GM12892 (cell line): ENCODE results near the gene SERINC5.
"Not testable (repeated sequence)": the region's sequence is repeated elsewhere in the genome, so short reads cannot be mapped to it uniquely, and the experiment has no call there.

Experiments used
- DNase-seq: peaks from one replicate; pipeline ENCODE4 v3.0.0; 2011; ENCODE audit not compliant: insufficient read length
- FAIRE-seq: peaks from 2 replicates; lab custom pipeline; 2011; peaks lifted over from hg19 to GRCh38; lab: Jason Lieb, UNC
- POLR2A ChIP-seq: IDR thresholded peaks from 2 replicates; pipeline ENCODE4 v1.6.1; 2011; ENCODE audit warnings: low read depth, low read length, control low read depth
- POLR2AphosphoS5 ChIP-seq: IDR thresholded peaks from 2 replicates; pipeline ENCODE4 v1.6.1; 2011; ENCODE audit warnings: low read depth, low read length, control low read depth
- TAF1 ChIP-seq: IDR thresholded peaks from 2 replicates; pipeline ENCODE4 v1.6.1; 2011; ENCODE audit warnings: low read depth, mild to moderate bottlenecking, control low read depth, low read length, borderline replicate concordance

The SERINC5 gene

DNA sequence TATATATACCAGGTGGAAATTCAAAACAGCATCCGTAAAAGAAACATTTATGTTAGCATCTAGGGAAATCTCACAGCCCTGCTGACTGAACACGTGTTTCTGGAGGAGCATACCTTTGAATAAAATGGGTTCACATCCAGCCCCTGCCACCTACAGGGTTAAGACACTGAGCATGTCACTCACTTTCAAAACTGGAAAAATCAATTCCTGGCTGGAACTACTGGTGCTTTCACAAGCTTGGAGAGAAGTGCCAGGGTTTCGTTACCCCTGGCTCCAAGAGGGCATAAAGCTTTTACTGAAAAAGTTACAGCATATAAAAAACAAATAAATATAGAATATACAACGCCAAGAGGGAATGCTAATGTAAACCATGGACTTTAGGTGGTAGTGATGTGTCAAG is 48.0 kb downstream of the SERINC5 start:
- TF ChIP-seq POLR2A (no peak), TAF1 (no peak), POLR2AphosphoS5 (no peak)
- DNase-seq (no peak), FAIRE-seq (no peak)

GRCh38 chr5:80206282-80206681 is 49.6 kb downstream of the SERINC5 start:
- no peak for TF ChIP-seq TAF1
- TF ChIP-seq POLR2A, result no peak
- no peak for TF ChIP-seq POLR2AphosphoS5
- DNase-seq, result no peak
- no peak for FAIRE-seq

DNA sequence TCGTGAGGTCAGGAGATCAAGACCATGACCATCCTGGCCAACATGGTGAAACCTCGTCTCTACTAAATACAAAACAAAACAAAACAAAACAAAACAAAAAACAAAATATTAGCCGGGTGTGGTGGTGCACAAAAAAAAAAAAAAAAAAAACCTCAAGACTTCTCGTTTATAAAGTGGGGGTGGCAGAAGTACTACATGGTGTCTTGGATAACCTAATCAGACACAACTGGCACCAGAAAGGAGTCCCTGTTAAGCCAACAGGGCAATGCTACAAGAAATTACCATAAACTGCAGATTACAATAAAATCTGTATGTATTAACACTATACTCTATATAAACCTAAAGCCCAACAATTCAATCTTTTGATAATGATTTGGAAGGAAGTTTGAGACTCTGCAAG is 50.0 kb downstream of the SERINC5 start:
- FAIRE-seq (no peak), DNase-seq (no peak)
- no peak for TF ChIP-seq TAF1
- TF ChIP-seq POLR2A, result no peak
- TF ChIP-seq POLR2AphosphoS5, result no peak

DNA sequence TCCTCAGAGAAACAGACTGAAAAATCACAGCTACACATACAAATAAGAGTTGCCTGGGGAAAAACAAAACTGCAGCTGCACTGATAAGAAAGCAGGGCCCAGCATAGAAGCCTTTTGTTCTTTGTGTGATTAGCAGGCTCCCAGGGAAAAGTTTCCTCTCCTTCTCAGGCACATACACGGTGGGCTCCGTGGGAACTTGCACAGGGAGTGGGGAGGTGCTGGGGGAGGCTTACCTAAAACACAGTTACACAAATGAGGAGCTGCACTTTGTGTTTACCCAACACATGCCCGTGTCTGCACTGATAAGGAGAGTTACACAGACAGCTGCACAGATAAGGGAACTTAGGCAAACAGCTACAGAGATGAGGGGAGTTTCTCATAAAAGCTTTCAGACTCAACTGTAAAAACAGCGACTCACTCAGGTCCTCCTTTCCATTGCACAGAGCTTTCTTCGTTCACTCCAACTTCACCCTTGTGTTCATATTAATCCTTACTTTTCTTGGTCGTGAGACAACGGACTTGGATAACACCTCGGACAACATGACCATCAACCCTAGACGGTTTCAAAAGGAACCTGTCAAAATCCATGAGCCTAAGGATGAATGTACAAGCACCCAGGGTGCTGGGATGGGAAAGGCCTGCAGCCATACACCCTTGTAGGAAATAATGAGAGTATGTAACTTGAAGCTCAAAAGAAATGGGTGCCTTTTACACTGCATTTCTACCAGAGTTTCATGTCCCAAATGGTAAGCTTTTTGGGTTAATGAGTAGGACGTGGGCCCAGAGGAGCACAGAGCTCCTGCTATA is 50.8 kb downstream of the SERINC5 start:
- DNase-seq (no peak), FAIRE-seq (no peak)
- TF ChIP-seq POLR2A, result no peak
- no peak for TF ChIP-seq TAF1
- no peak for TF ChIP-seq POLR2AphosphoS5

- DNase-seq, FAIRE-seq: not testable (repeated sequence)
These were observed 54.1 kb downstream of the SERINC5 start for GRCh38 chr5:80201763-80202162.

DNA sequence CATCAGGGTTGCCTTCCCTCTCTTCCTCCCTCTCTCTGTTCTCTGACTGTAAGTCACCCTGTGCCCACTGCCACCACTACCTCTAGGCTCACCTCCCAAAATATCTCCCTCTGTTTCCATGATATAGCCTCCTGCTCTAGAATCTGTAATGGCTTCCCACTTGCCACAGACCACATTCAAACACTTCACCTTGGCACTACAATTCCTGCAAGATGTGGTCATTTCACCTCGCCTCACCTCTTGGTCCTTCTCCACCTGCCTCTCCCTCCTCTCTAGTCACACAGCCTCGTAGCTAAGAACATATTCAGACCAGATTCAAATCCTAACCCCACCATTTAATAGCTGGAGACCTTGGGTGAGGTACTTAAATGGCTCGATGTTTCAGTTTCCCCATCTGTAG is 56.9 kb downstream of the SERINC5 start:
- no peak for DNase-seq
- no peak for TF ChIP-seq TAF1
- TF ChIP-seq POLR2AphosphoS5, result no peak
- TF ChIP-seq POLR2A, result no peak
- FAIRE-seq, result no peak

DNA sequence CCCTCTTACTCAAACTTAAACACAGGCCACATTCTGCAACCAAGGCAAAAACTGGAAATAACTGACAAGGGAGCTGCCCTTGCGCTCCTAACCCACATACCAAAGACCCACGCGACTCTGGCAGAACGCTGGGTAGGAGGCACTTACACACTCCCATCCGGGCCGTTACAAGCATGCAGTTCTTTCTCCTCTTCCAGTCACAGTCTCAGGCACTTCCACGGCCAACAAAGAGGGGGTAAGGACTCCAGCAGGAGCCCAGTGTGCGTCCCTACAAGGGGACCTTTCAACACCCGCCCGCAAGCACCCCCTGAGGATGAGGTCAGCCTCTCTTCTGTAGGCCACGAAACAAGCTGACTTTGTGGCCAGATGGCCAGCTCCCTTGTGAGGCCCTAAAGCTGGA is 57.4 kb downstream of the SERINC5 start:
- DNase-seq (no peak), FAIRE-seq (no peak)
- TF ChIP-seq TAF1 (no peak), POLR2AphosphoS5 (no peak), POLR2A (no peak)

DNA sequence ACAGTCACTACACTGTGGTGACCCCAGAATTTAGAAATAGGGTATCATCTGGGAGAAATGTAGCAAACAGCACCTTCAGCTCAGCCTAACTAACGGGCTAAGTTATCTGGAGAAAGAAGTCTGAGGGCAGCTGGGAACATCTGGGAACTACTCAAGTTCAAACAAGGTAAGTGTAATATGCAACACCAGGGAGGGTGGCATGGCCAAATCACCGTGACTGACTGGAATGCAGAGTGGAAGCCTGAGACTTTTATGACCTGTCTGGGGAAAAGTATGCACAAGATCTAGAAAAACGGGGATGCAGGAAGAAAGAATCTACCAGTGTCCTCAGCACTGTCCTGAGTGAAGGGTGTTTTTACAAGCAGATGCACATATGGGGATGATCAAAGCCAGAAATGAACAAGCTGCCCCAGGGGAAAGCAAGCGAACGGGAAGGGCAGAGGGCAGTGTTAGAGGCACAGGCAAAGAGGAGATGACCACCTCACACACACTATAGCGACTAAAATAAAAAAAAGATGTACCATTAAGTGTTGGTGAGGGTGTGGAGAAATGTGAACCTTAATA is 59.9 kb downstream of the SERINC5 start:
- TF ChIP-seq POLR2A (no peak), POLR2AphosphoS5 (no peak), TAF1 (no peak)
- FAIRE-seq, result no peak

DNA sequence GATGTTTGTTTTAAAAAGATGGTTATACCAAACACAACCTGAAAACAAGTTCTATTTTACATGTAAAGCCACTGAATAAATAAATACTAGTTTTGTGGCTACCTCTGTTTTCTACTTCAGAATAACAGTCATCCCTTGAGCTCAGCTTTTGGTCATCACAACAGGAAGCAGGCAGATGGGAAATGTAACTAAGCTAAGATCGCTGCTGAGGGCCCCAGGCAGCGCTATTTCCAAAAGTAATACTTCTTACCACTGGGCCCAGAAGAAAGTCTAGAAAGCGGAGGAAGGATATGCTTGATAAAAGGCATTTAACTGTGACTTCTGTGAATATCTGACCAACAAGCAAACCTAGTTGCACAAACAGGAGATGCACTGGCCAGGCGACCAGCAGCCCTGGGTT is 61.4 kb downstream of the SERINC5 start:
- no peak for FAIRE-seq
- no peak for DNase-seq
- TF ChIP-seq POLR2A (no peak), POLR2AphosphoS5 (no peak), TAF1 (no peak)

More for the DNA sequence above, 59.9 kb downstream of the SERINC5 start:
- DNase-seq, result no peak

- no peak for FAIRE-seq
- DNase-seq, result no peak
- TF ChIP-seq POLR2AphosphoS5, result no peak
- no peak for TF ChIP-seq TAF1
- TF ChIP-seq POLR2A, result no peak
These were observed 62.4 kb downstream of the SERINC5 start for GRCh38 chr5:80193401-80193800.

GRCh38 chr5:80192507-80193241 is 63.2 kb downstream of the SERINC5 start:
- DNase-seq (no peak), FAIRE-seq (no peak)
- TF ChIP-seq POLR2A (no peak), TAF1 (no peak), POLR2AphosphoS5 (no peak)

GRCh38 chr5:80191991-80192398 is 63.9 kb downstream of the SERINC5 start:
- FAIRE-seq (no peak), DNase-seq (no peak)
- TF ChIP-seq POLR2AphosphoS5 (no peak), POLR2A (no peak), TAF1 (no peak)

- no peak for FAIRE-seq
- TF ChIP-seq TAF1 (no peak), POLR2AphosphoS5 (no peak), POLR2A (no peak)
These were observed 64.5 kb downstream of the SERINC5 start for GRCh38 chr5:80191397-80191796.

More at GRCh38 chr5:80191397-80191796, 64.5 kb downstream of the SERINC5 start:
- no peak for DNase-seq
